HepG2 (cell line): ENCODE data around the gene HIGD1A. TPM values are rescaled to one million over a fixed set of nuclear protein-coding genes. Genes with fewer than 3 reads are reported as not detected.

Source experiments
- BRCA1 ChIP-seq: sonication (generic); formaldehyde crosslinking; IDR thresholded peaks from 2 replicates; pipeline ENCODE4 v1.4.0; 2020; ENCODE audit warnings: missing genetic modification reagents
- CC2D1A ChIP-seq: sonication (generic); formaldehyde crosslinking; IDR thresholded peaks from 2 replicates; pipeline ENCODE4 v1.8.1; 2023; ENCODE audit warnings: mild to moderate bottlenecking, missing genetic modification reagents
- EED ChIP-seq: sonication (generic); formaldehyde crosslinking; IDR thresholded peaks from 2 replicates; pipeline ENCODE4 v1.5.0; 2020; ENCODE audit warnings: mild to moderate bottlenecking, missing genetic modification reagents
- GATAD2A ChIP-seq: IDR thresholded peaks from 2 replicates; pipeline ENCODE4 v1.6.1; 2016
- HCFC1 ChIP-seq: fragments of 150-350 bp; IDR thresholded peaks from 2 replicates; pipeline ENCODE4 v1.6.1; 2014; ENCODE audit warnings: low read depth, low read length
- PTBP1 ChIP-seq: fragments of 200-400 bp; formaldehyde crosslinking; IDR thresholded peaks from 2 replicates; pipeline ENCODE4 v1.6.1; 2018; ENCODE audit warnings: low read length, low read depth; ENCODE audit not compliant: poor library complexity, severe bottlenecking
- TRIM22 ChIP-seq: fragments of 450-650 bp; IDR thresholded peaks from 2 replicates; pipeline ENCODE4 v1.6.1; 2017
- ZBTB20 ChIP-seq: sonication (generic); formaldehyde crosslinking; IDR thresholded peaks from 2 replicates; pipeline ENCODE4 v1.8.1; 2023; ENCODE audit warnings: missing genetic modification reagents, low read depth, mild to moderate bottlenecking, borderline replicate concordance
- ZFX ChIP-seq: sonication (generic); formaldehyde crosslinking; IDR thresholded peaks from 2 replicates; pipeline ENCODE4 v1.4.0; 2020; ENCODE audit warnings: mild to moderate bottlenecking, low read depth, missing genetic modification reagents, moderate library complexity
- ZMYM2 ChIP-seq: sonication (generic); formaldehyde crosslinking; IDR thresholded peaks from 2 replicates; pipeline ENCODE4 v1.8.0; 2022; ENCODE audit warnings: mild to moderate bottlenecking, missing genetic modification reagents
- ZNF512 ChIP-seq: sonication (generic); formaldehyde crosslinking; IDR thresholded peaks from 2 replicates; pipeline ENCODE4 v1.4.0; 2020; ENCODE audit warnings: mild to moderate bottlenecking, missing genetic modification reagents
- ZNF816 ChIP-seq: sonication (generic); formaldehyde crosslinking; IDR thresholded peaks from 2 replicates; pipeline ENCODE4 v1.8.0; 2022; ENCODE audit warnings: missing genetic modification reagents, mild to moderate bottlenecking, borderline replicate concordance
- ZNF83 ChIP-seq: sonication (generic); formaldehyde crosslinking; IDR thresholded peaks from 2 replicates; pipeline ENCODE4 v1.4.0; 2020; ENCODE audit warnings: missing genetic modification reagents, mild to moderate bottlenecking, borderline replicate concordance
- polyA plus RNA-seq, 8 experiments: library from polyadenylated mRNA; depleted of rRNA in 3 of 8; stranded (reverse) in 7 of 8; unstranded in 1 of 8; fragments of >200 nt; fragmentation: Illumina TruSeq in 4 of 8; extraction: Trizol in 4 of 8; gene quantifications; 2 replicates each; pipeline versions ENCODE4 v1.2.1 to v1.2.3, GENCODE V29; 2011 to 2016; ENCODE audit warnings: low read depth in 4 of 8, missing spikeins in 1 of 8, mixed read lengths in 1 of 8; ENCODE audit not compliant: insufficient read depth in 1 of 8
- total RNA-seq, 5 experiments: library from RNA; depleted of rRNA; stranded (reverse); fragments of >200 nt; fragmentation: Illumina TruSeq; extraction: Trizol; gene quantifications; 2 replicates each; pipeline ENCODE4 v1.2.3, GENCODE V29; 2016; ENCODE audit warnings: low read depth in 1 of 5
- TF ChIP-seq, protein P1 (sequence below): sonication (generic); formaldehyde crosslinking; IDR thresholded peaks from 2 replicates; pipeline ENCODE4 v1.9.0; 2021; ENCODE audit warnings: missing genetic modification reagents, borderline replicate concordance
- TF ChIP-seq, protein P2 (sequence below): sonication (generic); formaldehyde crosslinking; IDR thresholded peaks from 2 replicates; pipeline ENCODE4 v1.4.0; 2020; ENCODE audit warnings: mild to moderate bottlenecking, missing genetic modification reagents

HIGD1A gene
- total and polyA plus RNA-seq, 2 of the 13 experiments (the other 11 are each of a cell fraction or from before 2014, with no cell fraction given): 222 to 253 TPM

DNA sequence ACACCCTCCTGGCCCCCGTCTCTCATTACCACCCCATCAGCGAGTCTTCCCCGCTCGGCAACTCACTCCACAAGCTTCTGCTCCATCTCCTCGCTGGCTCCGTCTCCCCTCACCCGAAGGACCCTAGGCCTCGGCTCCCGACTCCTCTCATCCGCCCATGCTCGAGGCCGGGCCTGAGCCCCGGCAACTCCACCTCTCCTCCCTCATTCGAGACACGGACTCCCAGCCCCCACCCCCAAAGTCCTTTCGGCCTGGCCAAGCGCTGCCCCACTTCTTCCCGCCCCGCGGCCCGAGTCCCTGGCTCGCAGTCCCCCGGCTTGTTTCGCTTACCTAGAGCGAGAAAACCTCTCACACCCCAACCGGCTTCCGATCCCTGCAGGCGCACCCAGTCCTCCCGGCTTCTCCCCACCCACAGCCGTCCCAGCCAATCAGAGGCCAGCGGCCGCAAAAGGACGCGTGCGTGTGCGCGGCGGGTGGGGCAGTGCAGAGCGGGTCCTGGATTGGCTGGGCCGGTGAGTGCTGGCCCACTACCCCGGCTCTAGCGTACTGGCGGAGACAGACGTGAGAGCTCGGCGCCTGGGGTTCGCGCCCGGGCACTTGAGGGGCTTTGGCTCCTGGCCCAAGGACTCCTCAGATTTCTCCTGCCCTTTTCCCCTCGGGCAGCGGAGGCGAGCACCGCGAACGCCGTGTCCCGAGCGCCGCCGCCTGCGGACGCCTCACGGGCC lies at the start of gene HIGD1A (continued):
- TF ChIP-seq ZMYM2 (CRISPR knock-in tag) (0 out of 2 replicates have a peak, but pooled peaks have one; percentile 39), CC2D1A (no peak), GATAD2A (no peak), ZBTB20 (CRISPR knock-in tag) (no peak), ZNF816 (0 out of 2 replicates have a peak, but pooled peaks have one; percentile 32), ZFX (CRISPR knock-in tag) (peak; percentile 88), TRIM22 (no peak), PTBP1 (no peak), EED (no peak), ZNF512 (CRISPR knock-in tag) (no peak), HCFC1 (no peak), ZNF83 (CRISPR knock-in tag) (no peak), BRCA1 (no peak; the same call in 1 of the 2 replicates)
- TF ChIP-seq, protein P1, sequence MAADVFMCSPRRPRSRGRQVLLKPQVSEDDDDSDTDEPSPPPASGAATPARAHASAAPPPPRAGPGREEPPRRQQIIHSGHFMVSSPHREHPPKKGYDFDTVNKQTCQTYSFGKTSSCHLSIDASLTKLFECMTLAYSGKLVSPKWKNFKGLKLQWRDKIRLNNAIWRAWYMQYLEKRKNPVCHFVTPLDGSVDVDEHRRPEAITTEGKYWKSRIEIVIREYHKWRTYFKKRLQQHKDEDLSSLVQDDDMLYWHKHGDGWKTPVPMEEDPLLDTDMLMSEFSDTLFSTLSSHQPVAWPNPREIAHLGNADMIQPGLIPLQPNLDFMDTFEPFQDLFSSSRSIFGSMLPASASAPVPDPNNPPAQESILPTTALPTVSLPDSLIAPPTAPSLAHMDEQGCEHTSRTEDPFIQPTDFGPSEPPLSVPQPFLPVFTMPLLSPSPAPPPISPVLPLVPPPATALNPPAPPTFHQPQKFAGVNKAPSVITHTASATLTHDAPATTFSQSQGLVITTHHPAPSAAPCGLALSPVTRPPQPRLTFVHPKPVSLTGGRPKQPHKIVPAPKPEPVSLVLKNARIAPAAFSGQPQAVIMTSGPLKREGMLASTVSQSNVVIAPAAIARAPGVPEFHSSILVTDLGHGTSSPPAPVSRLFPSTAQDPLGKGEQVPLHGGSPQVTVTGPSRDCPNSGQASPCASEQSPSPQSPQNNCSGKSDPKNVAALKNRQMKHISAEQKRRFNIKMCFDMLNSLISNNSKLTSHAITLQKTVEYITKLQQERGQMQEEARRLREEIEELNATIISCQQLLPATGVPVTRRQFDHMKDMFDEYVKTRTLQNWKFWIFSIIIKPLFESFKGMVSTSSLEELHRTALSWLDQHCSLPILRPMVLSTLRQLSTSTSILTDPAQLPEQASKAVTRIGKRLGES (CRISPR knock-in tag): 0 out of 2 replicates have a peak, but pooled peaks have one; percentile 4
- TF ChIP-seq, protein P2, sequence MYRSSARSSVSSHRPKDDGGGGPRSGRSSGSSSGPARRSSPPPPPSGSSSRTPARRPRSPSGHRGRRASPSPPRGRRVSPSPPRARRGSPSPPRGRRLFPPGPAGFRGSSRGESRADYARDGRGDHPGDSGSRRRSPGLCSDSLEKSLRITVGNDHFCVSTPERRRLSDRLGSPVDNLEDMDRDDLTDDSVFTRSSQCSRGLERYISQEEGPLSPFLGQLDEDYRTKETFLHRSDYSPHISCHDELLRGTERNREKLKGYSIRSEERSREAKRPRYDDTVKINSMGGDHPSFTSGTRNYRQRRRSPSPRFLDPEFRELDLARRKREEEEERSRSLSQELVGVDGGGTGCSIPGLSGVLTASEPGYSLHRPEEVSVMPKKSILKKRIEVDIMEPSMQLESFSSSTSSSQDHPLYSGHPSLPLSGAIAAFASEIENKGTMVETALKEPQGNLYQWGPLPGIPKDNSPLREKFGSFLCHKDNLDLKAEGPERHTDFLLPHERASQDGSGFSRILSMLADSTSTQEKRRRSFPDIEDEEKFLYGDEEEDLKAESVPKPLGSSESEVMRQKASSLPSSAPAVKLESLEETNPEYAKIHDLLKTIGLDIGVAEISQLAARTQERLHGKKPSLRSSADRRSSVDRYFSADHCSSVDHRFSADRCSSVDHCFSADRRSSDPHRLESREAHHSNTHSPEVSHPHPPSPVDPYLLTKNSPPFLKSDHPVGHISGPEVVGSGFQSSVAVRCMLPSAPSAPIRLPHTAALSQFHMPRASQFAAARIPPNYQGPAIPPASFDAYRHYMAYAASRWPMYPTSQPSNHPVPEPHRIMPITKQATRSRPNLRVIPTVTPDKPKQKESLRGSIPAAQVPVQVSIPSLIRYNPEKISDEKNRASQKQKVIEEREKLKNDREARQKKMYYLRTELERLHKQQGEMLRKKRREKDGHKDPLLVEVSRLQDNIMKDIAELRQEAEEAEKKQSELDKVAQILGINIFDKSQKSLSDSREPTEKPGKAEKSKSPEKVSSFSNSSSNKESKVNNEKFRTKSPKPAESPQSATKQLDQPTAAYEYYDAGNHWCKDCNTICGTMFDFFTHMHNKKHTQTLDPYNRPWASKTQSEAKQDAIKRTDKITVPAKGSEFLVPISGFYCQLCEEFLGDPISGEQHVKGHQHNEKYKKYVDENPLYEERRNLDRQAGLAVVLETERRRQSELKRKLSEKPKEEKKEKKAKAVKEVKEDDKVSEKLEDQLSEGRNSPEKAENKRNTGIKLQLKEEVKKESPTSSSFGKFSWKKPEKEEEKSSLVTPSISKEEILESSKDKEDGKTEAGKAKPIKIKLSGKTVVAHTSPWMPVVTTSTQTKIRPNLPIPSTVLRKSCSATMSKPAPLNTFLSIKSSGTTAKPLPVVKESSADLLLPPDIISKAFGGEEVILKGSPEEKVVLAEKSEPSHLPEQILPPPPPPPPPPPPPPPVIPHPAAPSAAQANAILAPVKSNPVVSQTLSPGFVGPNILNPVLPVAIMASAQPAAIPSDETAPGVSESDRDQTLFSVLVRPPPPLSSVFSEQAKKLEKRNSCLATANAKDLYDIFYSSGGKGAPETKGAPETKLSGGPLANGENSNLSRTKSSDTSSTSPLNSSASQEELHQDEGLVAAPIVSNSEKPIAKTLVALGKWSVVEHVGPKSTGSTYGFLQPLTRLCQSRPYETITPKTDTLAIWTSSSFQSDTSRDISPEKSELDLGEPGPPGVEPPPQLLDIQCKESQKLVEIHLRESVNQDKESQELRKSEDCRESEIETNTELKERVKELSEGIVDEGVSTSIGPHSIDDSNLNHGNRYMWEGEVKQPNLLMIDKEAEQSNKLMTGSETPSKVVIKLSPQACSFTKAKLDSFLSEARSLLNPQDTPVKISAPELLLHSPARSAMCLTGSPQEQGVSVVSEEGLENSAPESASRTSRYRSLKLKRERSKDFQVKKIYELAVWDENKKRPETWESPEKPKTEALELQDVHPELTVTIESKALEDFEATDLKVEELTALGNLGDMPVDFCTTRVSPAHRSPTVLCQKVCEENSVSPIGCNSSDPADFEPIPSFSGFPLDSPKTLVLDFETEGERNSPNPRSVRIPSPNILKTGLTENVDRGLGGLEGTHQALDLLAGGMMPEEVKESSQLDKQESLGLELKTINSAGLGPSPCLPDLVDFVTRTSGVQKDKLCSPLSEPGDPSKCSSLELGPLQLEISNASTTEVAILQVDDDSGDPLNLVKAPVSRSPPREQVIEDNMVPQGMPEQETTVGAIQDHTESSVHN (CRISPR knock-in tag): no peak; the same call in 1 of the 2 replicates
